HG03103 (cell line): Measurements from ENCODE around the gene MYH7.
"Not testable (repeated sequence)": the region's sequence is repeated elsewhere in the genome, so short reads cannot be mapped to it uniquely, and the experiment has no call there.

Experiments used
- ATAC-seq: cut with Tn5 transposase; IDR thresholded peaks from one replicate; pipeline ENCODE4 v1.9.1; 2021; ENCODE audit warnings: low read depth; ENCODE audit not compliant: unreplicated experiment

The MYH7 gene

DNA sequence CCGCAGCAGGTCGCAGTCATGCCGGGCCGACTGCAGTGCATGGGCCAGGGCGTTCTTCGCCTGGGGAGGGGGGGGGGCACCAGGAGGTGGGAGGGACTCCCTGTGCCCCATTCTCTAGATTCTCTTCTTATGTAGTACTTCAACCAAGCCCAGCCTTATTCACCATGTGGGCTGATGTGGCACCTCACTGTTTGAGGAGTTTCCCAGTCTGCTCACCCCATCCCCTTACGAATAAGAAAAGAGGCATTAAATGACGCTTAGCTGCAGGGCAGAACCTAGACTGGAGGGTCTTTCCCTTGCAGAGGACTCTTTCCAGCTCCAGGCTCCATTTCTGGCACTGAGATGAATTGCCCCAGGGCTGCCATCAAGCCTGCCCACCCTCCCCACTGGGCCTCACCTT lies 46.5 kb downstream of the MYH7 start:
- ATAC-seq = no peak

- ATAC-seq = no peak
These were observed 47.3 kb downstream of the MYH7 start for GRCh38 chr14:23387916-23388882.

GRCh38 chr14:23386999-23387398 lies 48.5 kb downstream of the MYH7 start:
- no peak for ATAC-seq

- ATAC-seq = not testable (repeated sequence)
These were observed 49.2 kb downstream of the MYH7 start for GRCh38 chr14:23386266-23386657.

DNA sequence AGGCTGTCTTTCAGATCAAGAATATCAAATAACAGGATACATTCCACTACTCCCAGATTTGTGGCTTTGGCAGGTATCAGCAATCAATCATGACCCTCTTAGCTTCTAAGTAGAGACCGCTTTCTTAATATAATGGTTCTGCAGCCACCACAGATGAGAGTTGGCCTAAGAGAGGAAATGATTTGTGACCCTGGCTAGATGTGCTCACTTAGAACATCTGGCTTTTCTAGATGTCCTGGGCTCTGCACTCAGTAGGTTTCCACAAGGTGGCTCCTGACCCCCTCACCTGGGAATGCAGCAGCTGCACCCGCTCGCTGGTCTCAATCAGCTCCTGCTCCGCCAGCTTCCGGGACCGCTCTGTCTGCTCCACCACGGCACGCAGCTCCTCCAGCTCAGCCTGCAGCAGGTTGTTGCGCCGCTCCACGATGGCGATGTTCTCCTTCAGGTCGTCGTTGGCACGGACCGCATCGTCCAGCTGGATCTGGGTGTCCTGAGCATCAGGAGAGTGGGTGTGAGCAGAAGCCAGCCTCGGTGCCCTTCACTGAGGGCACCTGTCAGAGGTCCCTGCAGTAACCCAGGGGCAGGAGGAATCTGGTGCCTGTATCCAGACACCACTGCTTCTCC lies 49.7 kb downstream of the MYH7 start:
- ATAC-seq = no peak

- no peak for ATAC-seq
These were observed 50.2 kb downstream of the MYH7 start for GRCh38 chr14:23385244-23385641.

GRCh38 chr14:23384364-23385080 lies 50.9 kb downstream of the MYH7 start:
- no peak for ATAC-seq

DNA sequence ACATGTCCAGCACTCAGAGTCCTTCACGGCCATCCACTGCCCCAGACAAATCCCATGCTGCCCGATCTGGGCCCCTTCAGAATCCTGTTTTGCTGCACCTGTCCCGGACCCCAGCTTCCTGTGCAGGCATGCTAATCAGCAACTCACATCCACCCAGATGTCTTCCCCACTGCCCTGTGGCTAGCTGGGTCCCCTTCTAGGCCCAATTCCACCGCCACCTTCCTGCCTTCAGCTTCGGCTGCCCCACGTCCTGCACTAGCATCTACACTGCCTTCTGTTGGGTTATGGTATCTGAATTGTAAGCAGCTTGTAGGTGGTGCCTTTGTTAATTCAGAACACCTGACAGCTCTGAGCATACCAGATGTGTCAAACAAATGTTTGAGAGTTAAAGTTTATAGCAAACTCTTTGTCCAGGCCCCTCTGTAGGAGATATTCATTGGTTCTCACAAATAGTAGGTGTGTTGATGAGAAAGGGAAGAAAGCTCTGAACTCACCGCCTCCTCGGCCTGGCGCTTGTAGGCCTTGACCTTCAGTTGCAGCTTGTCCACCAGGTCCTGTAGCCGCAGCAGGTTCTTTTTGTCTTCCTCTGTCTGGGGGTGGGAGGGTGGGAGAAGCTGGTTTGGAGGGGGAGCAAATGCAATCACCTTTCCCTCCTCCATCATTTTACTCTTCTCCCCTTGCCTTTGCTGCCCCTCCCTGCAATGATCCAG lies 52.6 kb downstream of the MYH7 start:
- no peak for ATAC-seq

DNA sequence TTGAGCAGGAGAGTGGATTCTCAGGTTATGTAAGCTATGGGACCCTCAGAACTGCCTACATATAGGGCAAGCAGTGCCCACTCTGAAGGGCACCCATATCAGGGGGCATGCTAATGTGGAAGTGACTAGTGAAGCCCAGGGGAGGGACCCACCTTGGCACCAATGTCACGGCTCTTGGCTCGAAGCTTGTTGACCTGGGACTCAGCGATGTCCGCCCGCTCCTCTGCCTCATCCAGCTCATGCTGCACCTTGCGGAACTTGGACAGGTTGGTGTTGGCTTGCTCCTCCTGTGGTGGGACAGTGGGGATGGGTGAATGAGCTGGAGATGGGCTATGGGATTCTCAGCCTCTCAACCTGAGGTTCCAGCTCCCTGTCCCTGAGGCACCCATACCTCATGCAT lies 53.2 kb downstream of the MYH7 start:
- ATAC-seq = no peak

DNA sequence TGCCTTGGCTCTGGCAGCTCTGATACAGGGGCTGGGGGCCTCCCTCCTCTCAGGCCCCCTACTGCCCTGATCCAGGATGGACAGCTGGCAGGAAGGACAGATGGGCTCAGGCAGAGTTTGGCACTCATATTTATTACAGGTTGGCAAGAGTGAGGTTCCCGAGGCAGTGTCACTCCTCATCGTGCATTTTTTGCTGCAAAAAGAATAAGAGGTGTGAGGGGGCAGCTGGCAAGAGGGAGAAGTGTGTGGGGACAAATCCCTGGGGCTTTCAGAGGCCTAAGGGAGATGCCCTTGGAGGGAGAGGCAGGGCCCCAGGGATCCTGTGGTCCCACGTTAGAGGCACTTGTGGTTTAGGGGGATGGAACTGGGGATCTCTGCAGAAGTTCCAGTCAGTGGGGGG lies 53.6 kb downstream of the MYH7 start:
- ATAC-seq = no peak

- no peak for ATAC-seq
These were observed 54.5 kb downstream of the MYH7 start for GRCh38 chr14:23380976-23381375.

DNA sequence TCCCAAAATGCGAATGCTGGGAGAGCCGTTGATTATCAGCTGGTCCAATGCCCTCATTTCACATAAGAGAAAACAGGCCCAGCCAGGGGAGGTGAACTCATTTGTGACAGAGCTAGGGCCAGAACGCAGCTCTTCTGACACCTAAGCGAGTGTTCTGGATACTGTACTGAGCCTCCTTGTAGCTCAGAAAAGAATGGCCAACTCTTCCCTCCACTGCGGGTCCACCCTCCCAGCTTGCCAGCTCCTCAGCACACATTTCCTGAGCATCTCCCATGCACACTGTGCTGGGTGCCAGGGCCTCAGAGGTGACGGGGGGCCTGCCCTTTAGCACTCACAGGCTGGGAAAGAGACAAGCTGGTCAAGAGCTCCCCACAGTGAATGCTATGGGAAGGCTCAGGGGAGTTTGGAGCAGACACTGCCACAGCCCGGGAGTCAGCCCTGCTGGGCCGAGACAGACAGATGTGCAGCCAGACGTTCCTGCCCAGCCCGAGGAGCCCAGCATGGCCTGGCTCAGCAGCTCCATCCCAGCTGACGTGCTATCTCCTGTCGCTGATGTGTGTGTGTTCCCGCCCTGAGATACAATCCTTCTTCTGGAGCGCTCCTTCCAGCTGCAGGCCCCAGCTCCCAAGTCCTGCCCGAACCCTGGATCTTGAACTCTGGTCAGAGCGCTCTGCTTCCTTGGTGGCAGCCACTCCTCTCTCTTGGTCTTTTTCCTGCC lies 55.1 kb downstream of the MYH7 start:
- no peak for ATAC-seq

- ATAC-seq = no peak
These were observed 55.9 kb downstream of the MYH7 start for GRCh38 chr14:23379366-23380196.

DNA sequence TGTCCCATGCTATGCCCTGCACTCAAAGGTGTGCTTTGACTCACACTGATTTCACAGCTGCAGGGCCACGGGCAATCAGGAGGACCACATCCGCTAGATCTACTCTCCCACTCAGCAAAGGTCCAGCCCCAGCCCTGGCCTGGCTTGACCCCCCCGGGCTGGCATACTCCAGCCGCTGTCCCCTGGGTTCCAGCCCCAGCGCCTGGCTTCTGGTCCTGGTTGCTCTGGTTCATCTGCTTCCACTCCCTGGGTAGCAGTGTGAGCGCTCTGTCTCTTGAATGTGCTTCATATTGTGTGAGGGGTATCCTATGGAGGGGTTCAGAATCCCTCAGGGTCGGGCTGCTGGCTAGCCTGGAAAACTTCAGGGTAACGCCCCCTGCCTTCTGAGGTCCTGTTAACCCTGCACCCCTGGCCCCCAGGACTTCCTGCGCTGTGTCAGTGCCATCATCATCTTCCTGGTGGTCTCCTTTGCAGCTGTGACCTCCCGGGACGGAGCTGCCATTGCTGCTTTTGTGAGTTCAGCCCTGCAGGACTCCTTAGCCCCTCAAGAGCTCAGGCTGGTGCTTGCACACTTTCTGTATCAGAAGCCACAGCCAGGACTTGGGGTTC lies 56.7 kb downstream of the MYH7 start:
- no peak for ATAC-seq

- ATAC-seq = no peak
These were observed 57.6 kb downstream of the MYH7 start for GRCh38 chr14:23377573-23378563.

- ATAC-seq = no peak
These were observed 58.3 kb downstream of the MYH7 start for GRCh38 chr14:23377198-23377550.

DNA sequence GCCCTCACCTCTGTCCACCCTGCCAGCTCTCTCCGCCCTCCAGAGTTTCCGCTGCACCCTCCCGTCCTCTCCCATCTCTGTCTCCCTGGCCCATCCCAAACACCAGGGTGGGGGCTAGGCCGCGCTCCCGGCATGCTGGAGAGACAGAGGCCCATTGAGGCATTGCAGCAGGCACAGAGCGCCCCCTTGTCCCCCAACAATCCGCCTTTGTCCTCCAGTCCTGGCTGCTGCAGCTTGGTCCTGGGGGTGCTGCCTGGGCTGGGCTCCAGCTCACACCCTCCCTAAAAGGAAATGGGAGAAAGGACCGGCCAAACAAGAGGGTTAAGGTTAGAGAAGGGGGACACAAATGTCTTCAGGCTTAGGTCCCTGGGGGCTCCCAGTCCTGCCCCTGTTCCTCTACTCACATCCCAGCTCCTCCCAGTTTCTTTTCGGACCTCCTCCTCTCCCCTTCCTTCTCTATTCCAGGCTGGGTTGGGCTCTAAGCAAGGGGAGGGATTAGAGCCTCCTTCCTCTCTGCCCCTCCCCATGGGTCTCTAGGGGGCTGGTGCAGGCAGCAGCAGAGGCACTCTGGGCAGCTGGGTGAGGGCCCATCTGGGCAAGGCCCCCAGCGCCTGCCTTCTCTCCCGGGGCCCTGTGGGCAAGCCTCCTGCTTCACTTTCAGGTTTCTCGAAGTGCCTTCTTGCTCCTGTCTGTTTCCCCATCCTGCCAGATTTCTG lies 58.8 kb downstream of the MYH7 start, which contains the start of gene CMTM5:
TSS of gene CMTM5 (plus strand) at position 565 of the 716 bp plus-strand sequence. CDS start 206 bp downstream, outside the sequence.
- ATAC-seq = no peak
